ENCODE results near the gene RGL1. TPM values are rescaled to one million over a fixed set of nuclear protein-coding genes. Genes with fewer than 3 reads are reported as not detected.

RGL1 gene
- total and polyA plus RNA-seq, 9 of the 15 experiments (the other 6 are each of a cell fraction or from before 2014, with no cell fraction given), result under 0.01 to 0.07 (median 0.04) TPM

- no peak for TF ChIP-seq BCLAF1 (IDR thresholded peaks at IDR 0.05; ENCODE audit: borderline replicate concordance in 1 of 2, control insufficient read depth in 1 of 2, low read depth in 2 of 2, low read length in 1 of 2)
Observed at GRCh38 chr1:183863852-183864251, 58.9 kb downstream of the RGL1 start (continued).

- FAIRE-seq (no peak), DNase-seq (ENCODE audit: extremely low read depth in 1 of 4, low spot score in 3 of 4) (no peak), ATAC-seq (no peak)
- CTCF ChIA-PET (ENCODE audit: low intra/inter-chr PET ratio), result no interaction called here
- TF ChIP-seq PHF20 (IDR thresholded peaks at IDR 0.05; ENCODE audit: partially characterized antibody), result no peak
- TF ChIP-seq C11orf30 (IDR thresholded peaks at IDR 0.05; ENCODE audit: low read depth), result peak; percentile 18; the same call in 1 of the 2 replicates
- peak; percentile 44; the same call in 1 of the 2 replicates for TF ChIP-seq ZNF316 (IDR thresholded peaks at IDR 0.05)
- H3K9me1 ChIP-seq (ENCODE audit: control insufficient read depth, insufficient read depth, low read length), result no peaks in the 10 kb centered on the region
- no peaks in the 10 kb centered on the region for H4K20me1 ChIP-seq (replicated peaks; ENCODE audit: control insufficient read depth, insufficient read depth, low read length)
- H3K27me3 ChIP-seq (ENCODE audit: control insufficient read depth in 2 of 2, insufficient read depth in 2 of 2, low read length in 2 of 2), result peaks cover 0 to 15% of the 10 kb centered on the region in 2 experiments; a peak in 3 of 5 replicates
- H3K79me2 ChIP-seq (ENCODE audit: control insufficient read depth, insufficient read depth, low read length), result no peaks in the 10 kb centered on the region
- H3K9me3 ChIP-seq (replicated peaks; ENCODE audit: control insufficient read depth, insufficient read depth, low read depth, low read length), result no peaks in the 10 kb centered on the region
- H3K36me3 ChIP-seq (ENCODE audit: control insufficient read depth, insufficient read depth, low read length), result no peaks in the 10 kb centered on the region
- 1% methylated on average over 3 of the region's 3 CpGs for WGBS (ENCODE audit: insufficient coverage, low coverage, missing lambda C conversion rate)
- H3K9ac ChIP-seq (ENCODE audit: insufficient read depth in 1 of 2, low read depth in 2 of 2, low read length in 2 of 2), result no peak overlapping the region
- no TSS peak for BruUV-seq (replicated peaks)
- in situ Hi-C loops (cut with MboI) (no loop called here), intact Hi-C loops (cut with micrococcal nuclease) (no loop called here)
- no peaks in the 10 kb centered on the region for H3K4me1 ChIP-seq (replicated peaks in 1 of 2; ENCODE audit: control insufficient read depth in 2 of 2, insufficient read depth in 2 of 2, low read length in 2 of 2)
- no peak overlapping the region for H3K4me3 ChIP-seq
- no peak overlapping the region for H2AFZ ChIP-seq (ENCODE audit: low read depth, low read length)
- POLR2A ChIA-PET, result interaction anchor here (0.6 kb wide), 1 partner anchor 237 kb away, joined by 3 read pairs; no protein-coding TSS in a partner anchor
- H3K4me2 ChIP-seq (ENCODE audit: insufficient read depth, low read length), result no peak overlapping the region
- no peak overlapping the region for H3K27ac ChIP-seq (ENCODE audit: extremely low read depth, low read depth, low read length)
Observed at GRCh38 chr1:183864611-183865010, 59.7 kb downstream of the RGL1 start.

Measured in K562 (cell line).